Measurements from ENCODE around the gene THRAP3. TPM values are rescaled to one million over a fixed set of nuclear protein-coding genes. Genes with fewer than 3 reads are reported as not detected.

The THRAP3 gene
- total RNA-seq, 1 experiment from 2014 or later = 160 TPM

DNA sequence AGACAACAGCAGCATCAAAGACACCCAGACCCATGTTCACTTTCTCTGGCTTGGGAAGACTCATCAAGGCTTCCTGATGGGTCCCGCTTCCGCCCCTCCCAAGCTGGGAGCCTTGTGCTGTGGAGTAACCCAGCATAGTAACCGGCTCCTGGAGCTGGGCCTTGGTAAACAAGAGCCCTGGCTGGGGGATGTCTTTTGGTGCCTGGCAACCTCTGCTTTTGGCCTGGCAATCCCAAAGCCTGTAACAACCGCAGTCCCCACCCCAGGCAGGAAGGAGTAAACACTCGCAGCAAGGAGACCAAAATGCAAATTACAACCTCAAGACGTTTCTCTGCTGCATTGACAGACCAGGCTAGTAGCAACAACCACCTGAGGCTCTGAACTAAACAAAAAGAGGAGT lies 16.9 kb upstream of the THRAP3 start (continued):
- TF ChIP-seq, protein P1, sequence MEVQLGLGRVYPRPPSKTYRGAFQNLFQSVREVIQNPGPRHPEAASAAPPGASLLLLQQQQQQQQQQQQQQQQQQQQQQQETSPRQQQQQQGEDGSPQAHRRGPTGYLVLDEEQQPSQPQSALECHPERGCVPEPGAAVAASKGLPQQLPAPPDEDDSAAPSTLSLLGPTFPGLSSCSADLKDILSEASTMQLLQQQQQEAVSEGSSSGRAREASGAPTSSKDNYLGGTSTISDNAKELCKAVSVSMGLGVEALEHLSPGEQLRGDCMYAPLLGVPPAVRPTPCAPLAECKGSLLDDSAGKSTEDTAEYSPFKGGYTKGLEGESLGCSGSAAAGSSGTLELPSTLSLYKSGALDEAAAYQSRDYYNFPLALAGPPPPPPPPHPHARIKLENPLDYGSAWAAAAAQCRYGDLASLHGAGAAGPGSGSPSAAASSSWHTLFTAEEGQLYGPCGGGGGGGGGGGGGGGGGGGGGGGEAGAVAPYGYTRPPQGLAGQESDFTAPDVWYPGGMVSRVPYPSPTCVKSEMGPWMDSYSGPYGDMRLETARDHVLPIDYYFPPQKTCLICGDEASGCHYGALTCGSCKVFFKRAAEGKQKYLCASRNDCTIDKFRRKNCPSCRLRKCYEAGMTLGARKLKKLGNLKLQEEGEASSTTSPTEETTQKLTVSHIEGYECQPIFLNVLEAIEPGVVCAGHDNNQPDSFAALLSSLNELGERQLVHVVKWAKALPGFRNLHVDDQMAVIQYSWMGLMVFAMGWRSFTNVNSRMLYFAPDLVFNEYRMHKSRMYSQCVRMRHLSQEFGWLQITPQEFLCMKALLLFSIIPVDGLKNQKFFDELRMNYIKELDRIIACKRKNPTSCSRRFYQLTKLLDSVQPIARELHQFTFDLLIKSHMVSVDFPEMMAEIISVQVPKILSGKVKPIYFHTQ (CRISPR knock-in tag; IDR thresholded peaks at IDR 0.05) = no peak
- TF ChIP-seq FOXK1 (CRISPR knock-in tag; IDR thresholded peaks at IDR 0.05) = no peak
- TF ChIP-seq ZNF121 (CRISPR knock-in tag; IDR thresholded peaks at IDR 0.05) = no peak

DNA sequence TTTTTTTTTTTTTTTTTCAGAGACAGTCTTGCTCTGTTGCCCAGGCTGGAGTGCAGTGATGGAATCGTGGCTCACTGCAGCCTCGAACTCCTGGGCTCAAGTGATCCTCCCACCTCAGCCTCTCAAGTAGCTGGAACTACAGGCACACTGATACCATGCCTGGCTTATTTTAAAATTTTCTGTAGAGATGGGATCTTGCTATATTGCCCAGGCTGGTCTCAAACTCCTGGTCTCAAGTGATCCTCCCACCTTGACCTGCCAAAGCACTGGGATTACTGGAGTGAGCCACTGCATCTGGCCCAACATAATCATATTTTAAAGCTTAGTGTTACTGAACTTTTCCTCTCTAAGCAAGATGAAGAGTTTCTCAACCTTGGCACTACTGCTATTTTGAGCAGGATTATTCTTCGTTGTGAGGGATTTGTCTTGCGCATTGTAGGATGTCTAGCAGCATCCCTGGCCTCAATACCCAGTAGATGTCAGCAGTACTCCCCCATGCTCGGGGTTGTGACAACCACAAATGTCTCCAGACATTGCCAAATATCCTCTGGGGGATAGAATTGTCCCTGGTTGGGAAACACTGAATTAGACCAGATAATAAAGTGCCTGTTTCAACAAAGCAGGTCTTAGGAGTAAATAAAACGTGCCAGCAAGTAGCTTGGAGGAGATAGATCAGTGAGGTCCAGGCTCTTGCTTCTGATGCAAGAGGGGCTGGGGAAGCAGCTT lies 15.1 kb upstream of the THRAP3 start:
- ATAC-seq = no peak
- peak; percentile 71 for TF ChIP-seq ZNF121 (CRISPR knock-in tag; IDR thresholded peaks at IDR 0.05)
- TF ChIP-seq OVOL2 (CRISPR knock-in tag; IDR thresholded peaks at IDR 0.05; ENCODE audit: borderline replicate concordance) = no peak
- TF ChIP-seq FOXP1 (CRISPR knock-in tag; IDR thresholded peaks at IDR 0.05; ENCODE audit: borderline replicate concordance) = no peak
- H3K9me3 Mint-ChIP-seq = no peaks in the 10 kb centered on the region
- H3K4me1 Mint-ChIP-seq = peaks cover 8% of the 10 kb centered on the region
- no peak overlapping the region for H3K4me3 Mint-ChIP-seq
- ChIA-PET CTCF (interaction anchor here (1.1 to 2.1 kb wide), 3 partner anchors 15 to 77 kb away, joined by 3 to 8 read pairs (median 7); partner anchors contain the start of genes THRAP3 and TRAPPC3), POLR2A (interaction anchor here (1.4 kb wide), 1 partner anchor 15 kb away, joined by 5 read pairs; the partner anchor contains the start of gene THRAP3)
- no peak for DNase-seq (ENCODE audit: low spot score)
- H3K27ac Mint-ChIP-seq = peak overlapping the region; percentile 63
- H3K27me3 Mint-ChIP-seq (ENCODE audit: low read depth) = no peaks in the 10 kb centered on the region; the same call in 1 of the 2 replicates
- H3K36me3 Mint-ChIP-seq = no peaks in the 10 kb centered on the region

DNA sequence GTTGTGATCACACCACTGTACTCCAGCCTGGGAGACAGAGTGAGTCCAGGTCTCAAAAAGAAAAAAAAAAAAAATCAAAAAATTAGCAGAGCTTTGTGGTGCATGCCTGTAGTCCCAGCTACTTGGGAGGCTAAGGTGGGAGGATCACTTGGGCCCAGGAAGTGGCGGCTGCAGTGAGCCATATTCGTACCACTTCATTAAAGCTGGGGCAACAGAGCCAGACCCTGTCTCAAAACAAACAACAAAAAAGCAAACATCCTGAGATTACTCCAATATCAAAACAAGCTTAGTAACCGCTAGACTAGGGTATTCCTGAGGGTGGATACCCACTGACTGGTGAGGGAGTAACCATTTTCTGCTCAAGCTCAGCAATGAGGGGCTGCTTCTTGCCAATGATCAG lies 12.9 kb upstream of the THRAP3 start:
- Mint-ChIP-seq H3K27me3 (ENCODE audit: low read depth) (no peaks in the 10 kb centered on the region; the same call in 1 of the 2 replicates), H3K36me3 (no peaks in the 10 kb centered on the region), H3K4me3 (no peak overlapping the region), H3K9me3 (no peaks in the 10 kb centered on the region), H3K27ac (no peak overlapping the region), H3K4me1 (peaks cover 8% of the 10 kb centered on the region)
- no peak for DNase-seq (ENCODE audit: low spot score)
- POLR2A ChIA-PET = interaction anchor here (0.7 to 1.0 kb wide), 2 partner anchors 12 to 13 kb away, joined by 3 to 4 read pairs; partner anchors contain the start of gene THRAP3
- TF ChIP-seq NR3C1 (CRISPR knock-in tag; conservative IDR thresholded peaks at IDR 0.05; ENCODE audit: low read depth) = no peak
- no peak for TF ChIP-seq ELF4 (CRISPR knock-in tag; IDR thresholded peaks at IDR 0.05; ENCODE audit: low read depth)
- TF ChIP-seq ZNF416 (CRISPR knock-in tag; IDR thresholded peaks at IDR 0.05) = no peak
- no peak for TF ChIP-seq TCF7 (CRISPR knock-in tag; IDR thresholded peaks at IDR 0.05; ENCODE audit: low read depth)
- TF ChIP-seq, protein P2, sequence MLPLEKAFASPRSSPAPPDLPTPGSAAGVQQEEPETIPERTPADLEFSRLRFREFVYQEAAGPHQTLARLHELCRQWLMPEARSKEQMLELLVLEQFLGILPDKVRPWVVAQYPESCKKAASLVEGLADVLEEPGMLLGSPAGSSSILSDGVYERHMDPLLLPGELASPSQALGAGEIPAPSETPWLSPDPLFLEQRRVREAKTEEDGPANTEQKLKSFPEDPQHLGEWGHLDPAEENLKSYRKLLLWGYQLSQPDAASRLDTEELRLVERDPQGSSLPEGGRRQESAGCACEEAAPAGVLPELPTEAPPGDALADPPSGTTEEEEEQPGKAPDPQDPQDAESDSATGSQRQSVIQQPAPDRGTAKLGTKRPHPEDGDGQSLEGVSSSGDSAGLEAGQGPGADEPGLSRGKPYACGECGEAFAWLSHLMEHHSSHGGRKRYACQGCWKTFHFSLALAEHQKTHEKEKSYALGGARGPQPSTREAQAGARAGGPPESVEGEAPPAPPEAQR (CRISPR knock-in tag; IDR thresholded peaks at IDR 0.05) = no peak
- TF ChIP-seq, protein P3, sequence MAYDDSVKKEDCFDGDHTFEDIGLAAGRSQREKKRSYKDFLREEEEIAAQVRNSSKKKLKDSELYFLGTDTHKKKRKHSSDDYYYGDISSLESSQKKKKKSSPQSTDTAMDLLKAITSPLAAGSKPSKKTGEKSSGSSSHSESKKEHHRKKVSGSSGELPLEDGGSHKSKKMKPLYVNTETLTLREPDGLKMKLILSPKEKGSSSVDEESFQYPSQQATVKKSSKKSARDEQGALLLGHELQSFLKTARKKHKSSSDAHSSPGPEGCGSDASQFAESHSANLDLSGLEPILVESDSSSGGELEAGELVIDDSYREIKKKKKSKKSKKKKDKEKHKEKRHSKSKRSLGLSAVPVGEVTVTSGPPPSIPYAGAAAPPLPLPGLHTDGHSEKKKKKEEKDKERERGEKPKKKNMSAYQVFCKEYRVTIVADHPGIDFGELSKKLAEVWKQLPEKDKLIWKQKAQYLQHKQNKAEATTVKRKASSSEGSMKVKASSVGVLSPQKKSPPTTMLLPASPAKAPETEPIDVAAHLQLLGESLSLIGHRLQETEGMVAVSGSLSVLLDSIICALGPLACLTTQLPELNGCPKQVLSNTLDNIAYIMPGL (CRISPR knock-in tag; IDR thresholded peaks at IDR 0.05) = no peak
- TF ChIP-seq, protein P4, sequence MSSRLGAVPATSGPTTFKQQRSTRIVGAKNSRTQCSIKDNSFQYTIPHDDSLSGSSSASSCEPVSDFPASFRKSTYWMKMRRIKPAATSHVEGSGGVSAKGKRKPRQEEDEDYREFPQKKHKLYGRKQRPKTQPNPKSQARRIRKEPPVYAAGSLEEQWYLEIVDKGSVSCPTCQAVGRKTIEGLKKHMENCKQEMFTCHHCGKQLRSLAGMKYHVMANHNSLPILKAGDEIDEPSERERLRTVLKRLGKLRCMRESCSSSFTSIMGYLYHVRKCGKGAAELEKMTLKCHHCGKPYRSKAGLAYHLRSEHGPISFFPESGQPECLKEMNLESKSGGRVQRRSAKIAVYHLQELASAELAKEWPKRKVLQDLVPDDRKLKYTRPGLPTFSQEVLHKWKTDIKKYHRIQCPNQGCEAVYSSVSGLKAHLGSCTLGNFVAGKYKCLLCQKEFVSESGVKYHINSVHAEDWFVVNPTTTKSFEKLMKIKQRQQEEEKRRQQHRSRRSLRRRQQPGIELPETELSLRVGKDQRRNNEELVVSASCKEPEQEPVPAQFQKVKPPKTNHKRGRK (CRISPR knock-in tag; IDR thresholded peaks at IDR 0.05; ENCODE audit: borderline replicate concordance) = no peak
- TF ChIP-seq, protein P5, sequence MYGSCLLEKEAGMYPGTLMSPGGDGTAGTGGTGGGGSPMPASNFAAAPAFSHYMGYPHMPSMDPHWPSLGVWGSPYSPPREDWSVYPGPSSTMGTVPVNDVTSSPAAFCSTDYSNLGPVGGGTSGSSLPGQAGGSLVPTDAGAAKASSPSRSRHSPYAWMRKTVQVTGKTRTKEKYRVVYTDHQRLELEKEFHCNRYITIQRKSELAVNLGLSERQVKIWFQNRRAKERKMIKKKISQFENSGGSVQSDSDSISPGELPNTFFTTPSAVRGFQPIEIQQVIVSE (CRISPR knock-in tag; IDR thresholded peaks at IDR 0.05; ENCODE audit: borderline replicate concordance) = no peak
- TF ChIP-seq GABPB1 (CRISPR knock-in tag; IDR thresholded peaks at IDR 0.05) = no peak
- TF ChIP-seq ZNF671 (CRISPR knock-in tag; IDR thresholded peaks at IDR 0.05) = no peak
- no peak for TF ChIP-seq ETV6 (CRISPR knock-in tag; IDR thresholded peaks at IDR 0.05)
- no peak for TF ChIP-seq NR1H2 (CRISPR knock-in tag; IDR thresholded peaks at IDR 0.05)
- TF ChIP-seq NR2C2 (CRISPR knock-in tag; IDR thresholded peaks at IDR 0.05) = no peak
- no peak for TF ChIP-seq OVOL2 (CRISPR knock-in tag; IDR thresholded peaks at IDR 0.05; ENCODE audit: borderline replicate concordance)
- CTCF ChIA-PET = interaction anchor here (1.2 to 1.5 kb wide), 3 partner anchors 13 to 62 kb away, joined by 3 to 7 read pairs (median 4); partner anchors contain the start of genes THRAP3 and TRAPPC3
- no peak for ATAC-seq
